Stimulated activated CD8-positive, alpha-beta memory T cell treated with anti-CD3 and anti-CD28 coated beads, Interleukin-12 subunit alpha, Interleukin-12 subunit beta, amount 100 ng/mL, for 1 hour (primary cell): ENCODE measurements around the gene AJAP1.
"Not testable (repeated sequence)": the region's sequence is repeated elsewhere in the genome, so short reads cannot be mapped to it uniquely, and the experiment has no call there.

Source experiments
- DNase-seq: peaks from one replicate; pipeline ENCODE4 v3.0.0-alpha.2; 2020; ENCODE audit warnings: low read depth

AJAP1 gene

GRCh38 chr1:4657960-4658541 is 3.6 kb downstream of the AJAP1 start:
- DNase-seq, result no peak

- DNase-seq, result no peak
These were observed 4.5 kb downstream of the AJAP1 start for GRCh38 chr1:4658643-4659628.

GRCh38 chr1:4660917-4661594 is 6.6 kb downstream of the AJAP1 start:
- no peak for DNase-seq

GRCh38 chr1:4661595-4661917 is 7.1 kb downstream of the AJAP1 start:
- DNase-seq, result no peak

- DNase-seq, result no peak
These were observed 7.8 kb downstream of the AJAP1 start for GRCh38 chr1:4662168-4662567.

GRCh38 chr1:4662723-4663122 is 8.3 kb downstream of the AJAP1 start:
- no peak for DNase-seq

GRCh38 chr1:4664095-4664494 is 9.7 kb downstream of the AJAP1 start:
- DNase-seq, result no peak

- DNase-seq, result no peak
These were observed 10.2 kb downstream of the AJAP1 start for GRCh38 chr1:4664606-4665005.

- no peak for DNase-seq
These were observed 11.0 kb downstream of the AJAP1 start for GRCh38 chr1:4665456-4665855.

- not testable (repeated sequence) for DNase-seq
These were observed 12.3 kb downstream of the AJAP1 start for GRCh38 chr1:4666683-4667082.

GRCh38 chr1:4668743-4669700 is 14.6 kb downstream of the AJAP1 start:
- DNase-seq, result no peak

GRCh38 chr1:4670265-4670664 is 15.9 kb downstream of the AJAP1 start:
- DNase-seq, result no peak

GRCh38 chr1:4671828-4672227 is 17.4 kb downstream of the AJAP1 start:
- DNase-seq, result no peak

- no peak for DNase-seq
These were observed 19.1 kb downstream of the AJAP1 start for GRCh38 chr1:4673494-4673893.

GRCh38 chr1:4674117-4674516 is 19.7 kb downstream of the AJAP1 start:
- DNase-seq, result no peak

- DNase-seq, result no peak
These were observed 20.3 kb downstream of the AJAP1 start for GRCh38 chr1:4674676-4675075.

GRCh38 chr1:4675454-4676186 is 21.2 kb downstream of the AJAP1 start:
- no peak for DNase-seq

- DNase-seq, result no peak
These were observed 21.8 kb downstream of the AJAP1 start for GRCh38 chr1:4676253-4676652.

GRCh38 chr1:4677608-4678007 is 23.2 kb downstream of the AJAP1 start:
- DNase-seq, result no peak

- no peak for DNase-seq
These were observed 23.8 kb downstream of the AJAP1 start for GRCh38 chr1:4678066-4678717.

- DNase-seq, result no peak
These were observed 26.6 kb downstream of the AJAP1 start for GRCh38 chr1:4681026-4681425.
